Caco-2 (cell line): ENCODE measurements around the gene TEX30. TPM values are rescaled to one million over a fixed set of nuclear protein-coding genes. Genes with fewer than 3 reads are reported as not detected.

Source experiments
- BruUV-seq: library from RNA; stranded (reverse); fragments of 400-500 nt; replicated peaks from 2 replicates; lab custom pipeline; 2021; lab: Mats Ljungman, UMichigan
- CTCF ChIA-PET: fragments of 300-600 bp; sonication (Branson Sonifier 250); formaldehyde crosslinking; loops from one replicate; lab custom pipeline; 2022; ENCODE audit warnings: antibody characterized with exemption; lab: Charles Lee
- POLR2A ChIA-PET: fragments of 300-600 bp; sonication (Branson Sonifier 250); formaldehyde crosslinking; loops from one replicate; lab custom pipeline; 2022; ENCODE audit warnings: antibody characterized with exemption; lab: Charles Lee
- DNase-seq, 2 experiments: peaks; one replicate each; pipeline versions ENCODE4 v3.0.0 to v3.0.0-alpha.2; 2020 to 2022
- H3K27me3 ChIP-seq: replicated peaks from 2 replicates; pipeline ENCODE4 v1.6.0; 2011; ENCODE audit warnings: low read length; ENCODE audit not compliant: control insufficient read depth, insufficient read depth
- H3K36me3 ChIP-seq: 2 replicates; pipeline ENCODE4 v1.5.1; 2011; ENCODE audit warnings: low read length; ENCODE audit not compliant: control insufficient read depth, insufficient read depth
- H3K4me1 ChIP-seq: fragments of 250-450 bp; sonication (Bioruptor Pico); 2 replicates; pipeline ENCODE4 v1.5.1; 2020; ENCODE audit warnings: mild to moderate bottlenecking
- H3K4me3 ChIP-seq: 2 replicates; pipeline ENCODE4 v1.5.1; 2011; ENCODE audit warnings: low read depth, mild to moderate bottlenecking, control low read depth, low read length
- H3K9me3 ChIP-seq: fragments of 250-450 bp; sonication (Bioruptor Pico); 2 replicates; pipeline ENCODE4 v1.5.1; 2020; ENCODE audit warnings: mild to moderate bottlenecking, moderate library complexity
- H3K27ac Mint-ChIP-seq: one replicate; pipeline ENCODE4 v1.8.0; 2022; ENCODE audit warnings: mixed read lengths; ENCODE audit not compliant: unreplicated experiment
- H3K27me3 Mint-ChIP-seq: one replicate; pipeline ENCODE4 v1.8.0; 2022; ENCODE audit warnings: mixed read lengths; ENCODE audit not compliant: insufficient read depth, unreplicated experiment
- H3K36me3 Mint-ChIP-seq: one replicate; pipeline ENCODE4 v1.8.0; 2022; ENCODE audit warnings: mild to moderate bottlenecking, mixed read lengths; ENCODE audit not compliant: insufficient read depth, unreplicated experiment
- H3K4me1 Mint-ChIP-seq: one replicate; pipeline ENCODE4 v1.8.0; 2022; ENCODE audit warnings: low read depth, mixed read lengths; ENCODE audit not compliant: unreplicated experiment
- H3K4me3 Mint-ChIP-seq: one replicate; pipeline ENCODE4 v1.8.0; 2022; ENCODE audit warnings: mild to moderate bottlenecking, moderate library complexity, mixed read lengths; ENCODE audit not compliant: unreplicated experiment
- H3K9me3 Mint-ChIP-seq: one replicate; pipeline ENCODE4 v1.8.0; 2022; ENCODE audit warnings: mixed read lengths; ENCODE audit not compliant: unreplicated experiment
- intact Hi-C: fragments of 100-400 bp; cut with micrococcal nuclease; formaldehyde crosslinking; loops from one replicate; pipeline ENCODE4 v1.10.0; 2022; ENCODE audit not compliant: unreplicated experiment
- total RNA-seq: library from RNA; stranded (reverse); gene quantifications from 2 replicates; pipeline ENCODE4 v1.2.3, GENCODE V29; 2022
- TF ChIP-seq, protein P1 (sequence below), 2 experiments: fragments of 200-600 bp in 1 of 2; IDR thresholded peaks; 1 replicate in 1 of 2; 2 replicates in 1 of 2; pipeline versions ENCODE4 v1.5.1 to v1.8.0; 2011 to 2022; ENCODE audit warnings: antibody characterized with exemption in 1 of 2, control low read depth in 1 of 2, inconsistent platforms in 1 of 2, low read depth in 1 of 2, low read length in 1 of 2, mild to moderate bottlenecking in 1 of 2, moderate library complexity in 1 of 2; ENCODE audit not compliant: insufficient read depth in 1 of 2, severe bottlenecking in 1 of 2, unreplicated experiment in 1 of 2

Gene TEX30
- total RNA-seq, 1 experiment from 2014 or later = 30.4 TPM

DNA sequence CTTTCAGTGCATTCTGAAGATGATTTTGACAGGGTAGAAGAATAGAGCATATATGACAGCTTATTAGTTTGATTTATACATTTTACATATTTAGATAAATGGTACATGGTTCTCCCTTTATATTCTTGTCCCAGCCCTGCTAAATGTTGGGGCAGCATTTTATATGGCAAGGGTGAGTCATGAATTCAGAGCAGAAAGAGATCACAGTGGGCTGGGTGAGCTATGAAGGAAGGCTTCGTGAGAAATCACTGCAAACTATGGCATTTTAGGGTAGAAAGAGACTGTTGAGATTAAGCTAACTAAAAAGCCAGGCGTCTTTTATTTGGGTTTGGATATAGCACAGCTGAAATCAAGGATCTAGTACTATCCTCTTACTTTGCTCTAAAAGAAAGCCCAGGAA, 54.8 kb downstream of the TEX30 start:
- Mint-ChIP-seq H3K4me3 (no peak overlapping the region), H3K9me3 (peaks cover 18% of the 10 kb centered on the region), H3K27me3 (no peaks in the 10 kb centered on the region), H3K36me3 (no peaks in the 10 kb centered on the region), H3K4me1 (no peaks in the 10 kb centered on the region), H3K27ac (peak overlapping the region; percentile 37)
- BruUV-seq = no TSS peak
- Histone ChIP-seq H3K27me3 (no peaks in the 10 kb centered on the region), H3K36me3 (no peaks in the 10 kb centered on the region), H3K4me3 (no peak overlapping the region), H3K4me1 (no peaks in the 10 kb centered on the region), H3K9me3 (0 out of 2 replicates have a peak, but pooled peaks cover 4% of the 10 kb centered on the region)
- TF ChIP-seq, protein P1, sequence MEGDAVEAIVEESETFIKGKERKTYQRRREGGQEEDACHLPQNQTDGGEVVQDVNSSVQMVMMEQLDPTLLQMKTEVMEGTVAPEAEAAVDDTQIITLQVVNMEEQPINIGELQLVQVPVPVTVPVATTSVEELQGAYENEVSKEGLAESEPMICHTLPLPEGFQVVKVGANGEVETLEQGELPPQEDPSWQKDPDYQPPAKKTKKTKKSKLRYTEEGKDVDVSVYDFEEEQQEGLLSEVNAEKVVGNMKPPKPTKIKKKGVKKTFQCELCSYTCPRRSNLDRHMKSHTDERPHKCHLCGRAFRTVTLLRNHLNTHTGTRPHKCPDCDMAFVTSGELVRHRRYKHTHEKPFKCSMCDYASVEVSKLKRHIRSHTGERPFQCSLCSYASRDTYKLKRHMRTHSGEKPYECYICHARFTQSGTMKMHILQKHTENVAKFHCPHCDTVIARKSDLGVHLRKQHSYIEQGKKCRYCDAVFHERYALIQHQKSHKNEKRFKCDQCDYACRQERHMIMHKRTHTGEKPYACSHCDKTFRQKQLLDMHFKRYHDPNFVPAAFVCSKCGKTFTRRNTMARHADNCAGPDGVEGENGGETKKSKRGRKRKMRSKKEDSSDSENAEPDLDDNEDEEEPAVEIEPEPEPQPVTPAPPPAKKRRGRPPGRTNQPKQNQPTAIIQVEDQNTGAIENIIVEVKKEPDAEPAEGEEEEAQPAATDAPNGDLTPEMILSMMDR (IDR thresholded peaks at IDR 0.05; ENCODE audit: insufficient read depth in 1 of 2, low read depth in 1 of 2, low read length in 1 of 2, severe bottlenecking in 1 of 2, unreplicated experiment in 1 of 2) = no peak
- intact Hi-C loops = no loop called here
- POLR2A ChIA-PET = no interaction called here
- DNase-seq = no peak
- CTCF ChIA-PET = no interaction called here

Other genes with a start within 250 kb of the TEX30 start
- 58.9 and 64.3 TPM in 2 replicates for gene TPP2, start 176.8 kb downstream of the TEX30 start, total RNA-seq
- not detected in 2 replicates for gene METTL21C, start 78.7 kb downstream of the TEX30 start, total RNA-seq
- 12.0 and 20.1 TPM in 2 replicates for gene POGLUT2, start 25.2 kb upstream of the TEX30 start, total RNA-seq
- 14.9 and 19.1 TPM in 2 replicates for gene BIVM, start 25.3 kb upstream of the TEX30 start, total RNA-seq
- 29.9 and 31.4 TPM in 2 replicates for gene ERCC5, start 72.2 kb upstream of the TEX30 start, total RNA-seq